NCI-H128 (cell line): ENCODE data around the gene CCAR1.
"Not testable (repeated sequence)": the region's sequence is repeated elsewhere in the genome, so short reads cannot be mapped to it uniquely, and the experiment has no call there.

Experiments
- DNase-seq: peaks from one replicate; lab custom pipeline; 2025; ENCODE audit not compliant: unreplicated experiment; lab: John Stamatoyannopoulos, UW

CCAR1 gene

GRCh38 chr10:68827592-68827959 is 106.5 kb downstream of the CCAR1 start:
- DNase-seq, result not testable (repeated sequence)

GRCh38 chr10:68828083-68828601 is 107.1 kb downstream of the CCAR1 start:
- DNase-seq, result not testable (repeated sequence)

- no peak for DNase-seq
These were observed 107.8 kb downstream of the CCAR1 start for GRCh38 chr10:68828833-68829232.

- no peak for DNase-seq
These were observed 108.5 kb downstream of the CCAR1 start for GRCh38 chr10:68829521-68829920.

GRCh38 chr10:68829952-68830351 is 108.9 kb downstream of the CCAR1 start:
- DNase-seq, result no peak

GRCh38 chr10:68831961-68832455 is 111.0 kb downstream of the CCAR1 start:
- no peak for DNase-seq

DNA sequence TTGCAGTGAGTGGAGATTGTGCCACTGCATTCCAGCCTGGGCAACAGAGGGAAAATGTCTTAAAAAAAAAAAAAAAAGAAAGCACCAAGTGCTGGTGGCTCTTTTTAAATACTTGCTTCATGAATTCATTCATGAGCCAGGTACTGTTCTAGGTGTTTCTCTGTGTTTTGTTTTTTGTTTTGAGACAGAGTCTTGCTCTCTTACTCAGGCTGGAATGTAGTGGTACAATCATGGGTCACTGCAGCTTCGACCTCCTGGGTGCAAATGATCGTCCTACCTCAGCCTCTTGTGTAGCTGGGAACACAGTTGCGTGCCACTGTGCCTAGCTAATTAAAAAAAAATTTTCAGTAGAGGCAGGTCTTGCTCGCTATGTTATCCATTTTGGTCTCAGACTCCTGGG is 111.6 kb downstream of the CCAR1 start:
- no peak for DNase-seq

DNA sequence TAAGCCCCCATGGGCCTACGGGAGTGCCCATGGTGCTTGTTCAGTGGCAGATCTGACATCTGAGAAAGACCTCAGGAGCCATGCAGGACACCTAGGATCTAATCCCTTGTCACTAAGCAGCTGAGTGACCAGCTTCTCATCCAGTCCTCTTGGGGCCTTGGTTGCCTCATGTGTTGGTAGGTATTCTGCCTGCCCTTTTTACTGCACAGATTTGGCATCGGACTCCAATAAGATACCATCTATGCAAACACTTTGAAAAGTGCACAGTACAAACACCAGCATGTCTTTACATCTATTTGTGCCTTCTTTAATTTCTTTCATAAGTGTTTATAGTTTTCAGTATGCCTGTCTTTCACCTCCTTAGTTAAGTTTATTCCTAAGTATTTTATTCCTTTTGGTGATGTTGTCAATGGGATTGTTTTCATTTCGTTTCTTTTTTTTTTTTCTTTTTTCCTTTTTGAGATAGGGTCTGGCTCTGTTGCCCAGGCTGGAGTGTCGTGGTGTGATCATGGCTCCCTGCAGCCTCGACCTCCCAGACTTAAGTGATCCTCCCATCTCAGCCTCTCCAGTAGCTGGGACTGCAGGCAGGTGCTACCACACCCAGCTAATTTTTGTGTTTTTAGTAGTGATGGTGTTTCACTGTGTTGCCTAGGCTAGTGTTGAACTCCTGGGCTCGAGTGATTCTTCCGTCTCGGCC is 116.7 kb downstream of the CCAR1 start:
- DNase-seq, result no peak

- not testable (repeated sequence) for DNase-seq
These were observed 119.6 kb downstream of the CCAR1 start for GRCh38 chr10:68840650-68841049.
